Effector CD8-positive, alpha-beta T cell (primary cell): ENCODE data around the gene RPAP3.

Source experiments
- DNase-seq: peaks from one replicate; lab custom pipeline; 2025; lab: John Stamatoyannopoulos, UW
- total RNA-seq, 4 experiments: gene quantifications; one replicate each; lab custom pipeline; 2026; lab: John Stamatoyannopoulos, UW

Gene RPAP3
- total RNA-seq, result 27.0 to 49.4 (median 36.1) reads per million in 4 experiments

- DNase-seq, result peak; percentile 92
These were observed at the start of gene RPAP3 for GRCh38 chr12:47705566-47706425. TSS of gene RPAP3 (minus strand) at chr12:47706030. CDS start at chr12:47702840, 3,190 bp downstream.

DNA sequence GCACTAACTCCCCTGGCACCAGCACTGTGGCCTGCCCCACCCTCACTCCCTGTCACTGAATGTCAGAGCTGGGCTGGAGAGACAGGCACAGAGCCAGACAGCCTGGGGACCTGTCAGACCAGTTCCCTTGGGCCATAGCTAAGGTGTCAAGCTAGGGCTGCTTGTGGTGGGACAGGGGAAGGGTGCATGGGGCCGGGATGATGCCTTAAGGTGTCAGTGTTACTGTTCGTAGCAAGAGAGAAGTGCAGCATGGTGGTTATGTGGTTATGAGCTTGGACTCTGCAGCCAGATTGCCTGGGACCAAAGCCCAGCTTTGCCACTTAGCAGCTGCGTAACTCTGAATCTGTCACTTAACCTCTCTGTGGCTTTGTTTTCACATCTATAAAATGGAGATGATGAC, 49.1 kb upstream of the RPAP3 start:
- no peak for DNase-seq

- no peak for DNase-seq
These were observed 48.3 kb upstream of the RPAP3 start for GRCh38 chr12:47754126-47754525.

- no peak for DNase-seq
These were observed 47.5 kb upstream of the RPAP3 start for GRCh38 chr12:47753021-47754001.

DNA sequence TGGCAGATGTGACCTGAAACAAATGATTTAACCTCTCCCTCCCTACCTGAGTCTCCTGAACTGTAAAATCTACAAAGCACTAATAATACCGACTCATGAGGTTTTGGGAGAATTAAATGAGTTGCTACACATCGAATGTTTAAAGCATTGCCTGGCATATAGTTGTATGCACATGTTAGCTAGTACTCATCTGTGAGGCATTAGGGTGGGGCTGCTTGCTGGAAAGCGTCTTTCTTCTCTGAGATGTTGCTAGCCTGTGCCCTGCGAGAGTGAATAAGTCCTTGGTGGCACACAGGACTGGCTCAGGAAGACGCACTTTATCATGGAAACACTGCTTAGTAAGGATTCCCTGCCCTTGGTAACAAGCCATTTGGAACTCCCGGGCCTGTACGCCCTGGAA, 46.7 kb upstream of the RPAP3 start:
- no peak for DNase-seq

DNA sequence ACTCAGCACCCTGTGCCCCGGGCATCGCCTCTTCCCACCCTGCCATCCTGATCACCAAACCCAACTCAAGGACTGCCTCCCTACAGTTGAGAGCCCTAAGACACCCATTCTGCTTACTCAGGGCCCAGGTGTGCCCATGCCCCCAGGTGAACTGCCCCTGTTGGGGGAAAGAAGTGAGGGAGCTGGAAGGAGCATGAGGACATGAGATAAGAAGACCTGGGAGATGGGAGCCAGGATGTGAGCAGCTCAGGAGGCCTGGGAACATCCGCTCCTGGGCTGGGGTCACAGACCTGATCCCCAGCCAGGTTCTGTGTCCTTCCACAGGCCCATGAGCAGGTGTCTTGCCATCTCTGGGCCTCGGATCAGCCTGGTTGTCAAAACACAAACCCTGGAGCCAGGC, 46.3 kb upstream of the RPAP3 start:
- no peak for DNase-seq

GRCh38 chr12:47751561-47751960, 45.7 kb upstream of the RPAP3 start:
- DNase-seq, result no peak

DNA sequence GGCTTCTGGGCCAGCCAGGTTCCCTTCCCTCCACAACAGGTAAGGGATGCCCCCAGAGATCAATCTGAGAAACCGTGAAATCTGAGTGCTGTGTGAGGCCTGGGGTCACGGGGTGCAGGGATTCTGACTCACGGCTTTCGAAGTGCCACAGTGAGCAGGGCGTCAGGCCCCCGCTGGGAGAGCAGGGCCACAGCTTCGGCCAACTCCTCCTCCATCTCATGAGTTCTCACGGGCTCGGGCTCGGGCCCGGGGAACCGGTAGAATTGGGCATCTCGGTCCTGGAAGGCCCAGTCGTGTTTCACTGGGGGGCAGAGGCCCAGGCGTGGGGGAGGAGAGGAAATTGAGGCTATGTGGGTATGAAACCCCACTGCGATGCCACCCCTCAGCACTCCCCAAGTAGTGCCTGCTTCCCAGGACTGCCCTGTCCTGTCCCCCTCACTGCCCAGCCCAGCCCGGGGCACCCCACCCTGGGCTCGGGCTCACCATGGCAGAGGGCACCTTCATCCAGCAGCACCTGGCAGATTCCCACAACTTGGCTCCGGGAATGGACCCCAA, 45.2 kb upstream of the RPAP3 start:
- no peak for DNase-seq

- DNase-seq, result no peak
These were observed 44.5 kb upstream of the RPAP3 start for GRCh38 chr12:47750229-47750798.

GRCh38 chr12:47748899-47749298, 43.1 kb upstream of the RPAP3 start:
- no peak for DNase-seq

DNA sequence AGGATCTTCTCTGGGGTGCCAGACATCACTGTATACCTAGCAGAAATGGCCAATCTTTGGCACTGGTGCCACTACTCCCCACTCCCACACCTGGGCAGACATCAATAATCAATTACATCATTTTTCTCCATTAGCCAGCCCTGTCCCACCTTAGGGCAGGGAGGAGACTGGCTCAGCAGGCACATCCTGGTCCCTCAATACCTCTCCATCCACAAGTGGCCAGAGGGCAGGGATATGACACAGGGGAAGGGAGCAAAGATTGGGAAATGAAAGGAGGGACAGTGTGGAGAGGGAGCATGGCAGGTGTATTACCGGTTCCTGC, 42.6 kb upstream of the RPAP3 start:
- no peak for DNase-seq

GRCh38 chr12:47747596-47748506, 42.0 kb upstream of the RPAP3 start:
- no peak for DNase-seq

GRCh38 chr12:47747126-47747525, 41.3 kb upstream of the RPAP3 start:
- DNase-seq, result no peak

- no peak for DNase-seq
These were observed 40.7 kb upstream of the RPAP3 start for GRCh38 chr12:47746523-47746922.

GRCh38 chr12:47746073-47746472, 40.2 kb upstream of the RPAP3 start:
- DNase-seq, result no peak

GRCh38 chr12:47745485-47746041, 39.7 kb upstream of the RPAP3 start:
- no peak for DNase-seq

DNA sequence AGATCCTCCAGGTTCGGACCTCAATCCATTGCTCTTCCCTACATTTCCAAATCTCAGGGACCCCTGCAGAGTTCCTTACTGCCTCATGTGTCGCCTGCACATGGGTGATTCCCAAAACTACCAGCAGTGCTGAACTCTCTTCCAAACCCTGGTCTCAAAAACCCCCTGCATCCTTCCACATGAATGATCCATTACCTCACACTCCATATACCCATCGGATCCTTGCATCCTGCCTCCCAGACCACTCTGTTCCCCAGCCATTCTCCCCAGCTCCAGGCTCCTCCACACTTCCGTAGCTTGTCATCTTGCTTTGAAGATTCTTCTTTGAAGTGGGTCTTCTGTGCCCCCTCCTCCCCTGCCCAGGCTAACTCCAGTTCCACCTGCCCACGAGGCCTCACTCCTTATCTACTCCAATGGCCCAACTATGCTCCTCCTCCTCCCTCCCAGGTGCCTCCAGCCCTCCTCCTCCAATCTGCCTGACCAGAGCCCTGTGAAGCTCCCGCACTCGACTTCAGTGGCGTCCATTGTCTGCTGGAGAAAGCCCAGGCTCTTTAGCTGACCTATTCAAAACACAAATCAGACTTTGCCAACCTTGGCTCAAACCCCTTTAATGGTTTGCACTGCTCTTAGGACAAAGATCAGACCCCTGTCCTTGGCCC, 39.1 kb upstream of the RPAP3 start:
- no peak for DNase-seq

DNA sequence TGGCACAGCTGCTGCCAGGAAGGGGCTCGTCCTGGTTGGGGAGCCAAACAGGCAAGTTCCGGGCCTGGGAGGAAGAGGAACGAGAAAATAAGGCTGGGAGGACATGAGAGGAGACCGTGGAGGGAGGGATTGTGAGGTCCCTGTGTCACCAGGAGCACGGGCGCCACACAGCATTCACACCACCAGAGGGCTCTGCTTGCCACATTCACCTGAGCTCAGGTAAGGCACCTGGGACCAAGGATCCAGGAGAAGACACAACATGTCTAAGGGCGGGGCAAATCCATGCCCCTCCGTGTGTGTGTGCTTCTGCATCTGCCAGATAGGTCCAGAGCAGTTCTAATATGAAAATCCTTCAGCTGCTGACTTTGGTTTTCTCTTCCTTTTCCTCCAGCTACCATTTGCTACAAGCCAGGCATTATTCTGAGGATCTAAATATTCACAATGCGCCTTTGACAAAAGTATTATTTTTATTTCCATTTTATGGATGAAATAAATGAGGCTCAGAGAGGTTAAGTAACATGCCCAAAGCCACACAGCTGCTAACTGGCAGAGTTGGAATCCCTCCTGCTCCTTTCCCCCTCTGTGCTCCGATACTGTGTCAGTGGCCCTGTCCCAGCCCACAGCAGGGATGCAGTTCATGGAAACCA, 38.3 kb upstream of the RPAP3 start:
- DNase-seq, result peak; percentile 32

DNA sequence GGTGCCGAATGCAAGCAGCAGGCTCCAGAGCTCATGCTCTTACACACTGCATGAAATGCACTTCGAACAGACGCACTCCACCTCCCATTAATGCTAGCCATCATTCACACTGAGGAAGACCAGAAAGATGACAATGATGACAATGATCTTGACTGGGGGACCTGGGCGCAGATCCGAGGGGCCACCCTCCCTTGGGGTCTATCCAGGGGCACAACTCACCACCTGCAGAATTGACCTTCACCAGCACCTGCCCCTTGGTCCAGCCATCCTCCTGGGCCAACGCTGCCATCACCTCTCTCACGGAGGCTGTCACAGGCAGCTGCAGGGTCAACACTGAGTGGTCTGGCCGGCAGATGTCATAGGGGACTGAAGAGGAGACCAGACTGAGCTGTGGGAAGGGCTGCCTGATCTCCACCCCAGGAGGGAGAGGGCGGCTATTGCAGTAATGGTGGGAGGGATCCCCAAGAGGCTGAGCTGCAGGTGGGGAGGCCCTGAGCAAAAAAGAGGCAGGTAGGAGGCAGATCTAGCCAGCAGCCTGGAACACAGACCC, 37.6 kb upstream of the RPAP3 start:
- DNase-seq, result no peak
